Measurements from ENCODE around the gene CELSR1.
A peak's percentile ranks its signal among the peaks of the same experiment; 100 is the strongest.

The CELSR1 gene

GRCh38 chr22:46362203-46362933 is 175.1 kb downstream of the CELSR1 start:
- no peak for DNase-seq (ENCODE audit: low read depth in 2 of 2)

GRCh38 chr22:46361826-46362202 is 175.6 kb downstream of the CELSR1 start:
- DNase-seq (ENCODE audit: low read depth in 2 of 2): no peak

- no peak for DNase-seq (ENCODE audit: low read depth in 2 of 2)
Observed at GRCh38 chr22:46360891-46361290, 176.5 kb downstream of the CELSR1 start.

GRCh38 chr22:46360097-46360496 is 177.3 kb downstream of the CELSR1 start:
- no peak for DNase-seq (ENCODE audit: low read depth in 2 of 2)

GRCh38 chr22:46359362-46359761 is 178.1 kb downstream of the CELSR1 start:
- DNase-seq (ENCODE audit: low read depth in 2 of 2): no peak

GRCh38 chr22:46358766-46359165 is 178.7 kb downstream of the CELSR1 start:
- DNase-seq (ENCODE audit: low read depth in 2 of 2): no peak

- DNase-seq (ENCODE audit: low read depth in 2 of 2): no peak
Observed at GRCh38 chr22:46357711-46358520, 179.5 kb downstream of the CELSR1 start.

GRCh38 chr22:46356496-46357480 is 180.6 kb downstream of the CELSR1 start:
- no peak for DNase-seq (ENCODE audit: low read depth in 2 of 2)

GRCh38 chr22:46355996-46356471 is 181.4 kb downstream of the CELSR1 start:
- no peak for DNase-seq (ENCODE audit: low read depth in 2 of 2)

GRCh38 chr22:46355369-46355995 is 181.9 kb downstream of the CELSR1 start:
- DNase-seq (ENCODE audit: low read depth in 2 of 2): peak; percentile 8 to 10

GRCh38 chr22:46354993-46355305 is 182.5 kb downstream of the CELSR1 start:
- DNase-seq (ENCODE audit: low read depth in 2 of 2): no peak

- no peak for DNase-seq (ENCODE audit: low read depth in 2 of 2)
Observed at GRCh38 chr22:46354176-46354992, 183.0 kb downstream of the CELSR1 start.

- DNase-seq (ENCODE audit: low read depth in 2 of 2): no peak
Observed at GRCh38 chr22:46353483-46354105, 183.8 kb downstream of the CELSR1 start.

- no peak for DNase-seq (ENCODE audit: low read depth in 2 of 2)
Observed at GRCh38 chr22:46352691-46353386, 184.6 kb downstream of the CELSR1 start.

GRCh38 chr22:46352276-46352675 is 185.1 kb downstream of the CELSR1 start:
- no peak for DNase-seq (ENCODE audit: low read depth in 2 of 2)

GRCh38 chr22:46351767-46352166 is 185.7 kb downstream of the CELSR1 start:
- no peak for DNase-seq (ENCODE audit: low read depth in 2 of 2)

GRCh38 chr22:46351131-46351735 is 186.2 kb downstream of the CELSR1 start:
- DNase-seq (ENCODE audit: low read depth in 2 of 2): no peak

- no peak for DNase-seq (ENCODE audit: low read depth in 2 of 2)
Observed at GRCh38 chr22:46350646-46351045, 186.8 kb downstream of the CELSR1 start.

GRCh38 chr22:46350121-46350520 is 187.3 kb downstream of the CELSR1 start:
- no peak for DNase-seq (ENCODE audit: low read depth in 2 of 2)
